PC-9 (cell line): ENCODE data around the gene ASPDH. TPM values are rescaled to one million over a fixed set of nuclear protein-coding genes. Genes with fewer than 3 reads are reported as not detected.

Experiments
- BruUV-seq: library from RNA; stranded (reverse); fragments of 400-500 nt; replicated peaks from 2 replicates; lab custom pipeline; 2021; lab: Mats Ljungman, UMichigan
- CTCF ChIA-PET: fragments of 300-600 bp; sonication (Branson Sonifier 250); formaldehyde crosslinking; loops from one replicate; lab custom pipeline; 2022; ENCODE audit warnings: antibody characterized with exemption; lab: Charles Lee
- POLR2A ChIA-PET: fragments of 300-600 bp; sonication (Branson Sonifier 250); formaldehyde crosslinking; loops from one replicate; lab custom pipeline; 2022; ENCODE audit warnings: antibody characterized with exemption; ENCODE audit not compliant: unreplicated experiment; lab: Charles Lee
- DNase-seq, 2 experiments: peaks; one replicate each; pipeline versions ENCODE4 v3.0.0 to v3.0.0-alpha.2; 2015 to 2022; ENCODE audit warnings: mixed read lengths in 1 of 2
- H2AFZ ChIP-seq: fragments of 200-600 bp; sonication (generic); 2 replicates; pipeline ENCODE4 v1.8.1; 2017; ENCODE audit warnings: antibody characterized with exemption
- H3F3A ChIP-seq: fragments of 200-600 bp; sonication (generic); 2 replicates; pipeline ENCODE4 v1.8.1; 2017; ENCODE audit warnings: antibody characterized with exemption, mild to moderate bottlenecking, low read depth; ENCODE audit not compliant: insufficient read depth
- H3K27ac ChIP-seq: fragments of 200-600 bp; sonication (generic); 2 replicates; pipeline ENCODE4 v1.6.1; 2016; ENCODE audit warnings: mixed run types
- H3K27me3 ChIP-seq: fragments of 200-600 bp; sonication (generic); 2 replicates; pipeline ENCODE4 v1.6.1; 2016; ENCODE audit warnings: low read depth, mixed run types; ENCODE audit not compliant: insufficient read depth
- H3K36me3 ChIP-seq: fragments of 200-600 bp; sonication (generic); 2 replicates; pipeline ENCODE4 v1.6.1; 2016; ENCODE audit warnings: low read depth, mixed run types
- H3K4me1 ChIP-seq: fragments of 200-600 bp; sonication (generic); replicated peaks from 2 replicates; pipeline ENCODE4 v1.6.1; 2016; ENCODE audit warnings: mixed run types; ENCODE audit not compliant: insufficient read depth
- H3K4me2 ChIP-seq: fragments of 200-600 bp; sonication (generic); 2 replicates; pipeline ENCODE4 v1.6.1; 2017; ENCODE audit warnings: mixed run types
- H3K4me3 ChIP-seq: fragments of 200-600 bp; sonication (generic); 2 replicates; pipeline ENCODE4 v1.6.1; 2016; ENCODE audit warnings: mixed run types
- H3K79me2 ChIP-seq: fragments of 200-600 bp; sonication (generic); 2 replicates; pipeline ENCODE4 v1.6.1; 2017; ENCODE audit warnings: low read depth, mixed run types
- H3K9me2 ChIP-seq: fragments of 200-600 bp; sonication (generic); 2 replicates; pipeline ENCODE4 v1.8.1; 2017; ENCODE audit warnings: mild to moderate bottlenecking; ENCODE audit not compliant: insufficient read depth
- H3K9me3 ChIP-seq: fragments of 200-600 bp; sonication (generic); 2 replicates; pipeline ENCODE4 v1.8.1; 2016; ENCODE audit warnings: low read depth; ENCODE audit not compliant: insufficient read depth
- H4K20me1 ChIP-seq: fragments of 200-600 bp; sonication (generic); 2 replicates; pipeline ENCODE4 v1.8.1; 2017; ENCODE audit not compliant: insufficient read depth
- CTCF ChIP-seq: fragments of 200-600 bp; sonication (generic); conservative IDR thresholded peaks from 2 replicates; pipeline ENCODE4 v1.6.1; 2017; ENCODE audit warnings: mixed run types, antibody characterized with exemption, mild to moderate bottlenecking, moderate library complexity
- EZH2 ChIP-seq: fragments of 200-600 bp; sonication (generic); IDR thresholded peaks from 2 replicates; pipeline ENCODE4 v1.8.0; 2017; ENCODE audit warnings: antibody characterized with exemption, low read depth
- intact Hi-C: fragments of 100-400 bp; cut with micrococcal nuclease; formaldehyde crosslinking; loops from one replicate; pipeline ENCODE4 v1.10.0; 2022; ENCODE audit not compliant: unreplicated experiment
- total RNA-seq: library from RNA; stranded (reverse); gene quantifications from 2 replicates; pipeline ENCODE4 v1.2.3, GENCODE V29; 2021

ASPDH gene
- total RNA-seq, 1 experiment from 2014 or later = not detected

DNA sequence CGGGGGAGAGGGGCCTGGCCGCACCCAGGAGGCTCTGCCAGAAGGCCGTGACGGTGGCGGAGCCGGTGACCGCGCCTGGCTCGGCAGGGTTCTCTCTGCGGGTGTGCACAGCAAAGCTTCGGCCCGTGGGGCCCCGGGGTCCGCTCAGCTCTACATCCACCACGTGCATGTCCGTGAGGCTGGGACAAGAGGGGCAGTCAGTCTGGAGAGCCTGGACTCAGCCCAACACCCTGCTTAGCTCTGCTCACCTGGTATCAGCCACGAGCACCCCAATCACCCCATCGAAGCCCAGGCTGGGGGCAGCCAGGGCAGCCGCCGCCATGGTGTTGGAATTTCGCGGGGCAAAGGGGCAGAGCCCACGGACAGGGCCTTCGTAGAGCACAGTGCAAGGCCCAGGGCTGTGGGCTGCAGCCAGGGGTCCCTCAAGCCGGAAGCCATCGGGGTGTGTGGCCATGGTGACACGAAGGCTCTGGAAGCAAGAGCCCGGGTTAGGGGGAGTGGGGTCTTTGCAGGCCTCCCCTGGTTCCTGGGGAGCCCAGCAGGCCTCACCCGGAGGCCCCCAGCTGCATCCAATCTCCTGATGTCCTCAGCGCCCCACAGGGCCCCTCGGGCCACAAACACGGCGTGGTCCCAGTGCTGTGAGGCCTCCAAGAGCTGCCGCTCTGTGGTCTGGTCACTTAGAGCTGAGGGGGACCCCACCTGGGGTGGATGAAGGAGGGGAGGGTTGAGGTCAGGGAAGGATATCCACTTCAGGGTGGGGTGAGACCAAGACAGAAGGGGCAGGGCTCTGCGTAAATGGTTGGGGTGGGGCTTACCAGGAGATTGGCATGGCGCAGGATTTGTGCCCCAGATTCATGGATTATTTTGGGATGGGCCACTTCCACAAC, 1.4 kb downstream of the ASPDH start:
- H3K4me2 ChIP-seq = peak overlapping the region; percentile 75
- ChIA-PET POLR2A (no interaction called here), CTCF (no interaction called here)
- H4K20me1 ChIP-seq = no peaks in the 10 kb centered on the region
- no peaks in the 10 kb centered on the region; the same call in 1 of the 2 replicates for H3F3A ChIP-seq
- H3K4me3 ChIP-seq = peak overlapping the region; percentile 65
- 0 out of 2 replicates have a peak overlapping the region, but pooled peaks have one; percentile 40 for H3K27ac ChIP-seq
- no peak for DNase-seq
- H3K4me1 ChIP-seq = peaks cover 6% of the 10 kb centered on the region
- intact Hi-C loops = no loop called here
- H3K36me3 ChIP-seq = no peaks in the 10 kb centered on the region
- H3K79me2 ChIP-seq = no peaks in the 10 kb centered on the region
- no peaks in the 10 kb centered on the region for H3K9me3 ChIP-seq
- BruUV-seq = TSS peak; percentile 58
- TF ChIP-seq EZH2 (no peak), CTCF (no peak)
- no peaks in the 10 kb centered on the region for H3K9me2 ChIP-seq
- H3K27me3 ChIP-seq = no peaks in the 10 kb centered on the region
- peak overlapping the region; percentile 85; the same call in 1 of the 2 replicates for H2AFZ ChIP-seq

DNA sequence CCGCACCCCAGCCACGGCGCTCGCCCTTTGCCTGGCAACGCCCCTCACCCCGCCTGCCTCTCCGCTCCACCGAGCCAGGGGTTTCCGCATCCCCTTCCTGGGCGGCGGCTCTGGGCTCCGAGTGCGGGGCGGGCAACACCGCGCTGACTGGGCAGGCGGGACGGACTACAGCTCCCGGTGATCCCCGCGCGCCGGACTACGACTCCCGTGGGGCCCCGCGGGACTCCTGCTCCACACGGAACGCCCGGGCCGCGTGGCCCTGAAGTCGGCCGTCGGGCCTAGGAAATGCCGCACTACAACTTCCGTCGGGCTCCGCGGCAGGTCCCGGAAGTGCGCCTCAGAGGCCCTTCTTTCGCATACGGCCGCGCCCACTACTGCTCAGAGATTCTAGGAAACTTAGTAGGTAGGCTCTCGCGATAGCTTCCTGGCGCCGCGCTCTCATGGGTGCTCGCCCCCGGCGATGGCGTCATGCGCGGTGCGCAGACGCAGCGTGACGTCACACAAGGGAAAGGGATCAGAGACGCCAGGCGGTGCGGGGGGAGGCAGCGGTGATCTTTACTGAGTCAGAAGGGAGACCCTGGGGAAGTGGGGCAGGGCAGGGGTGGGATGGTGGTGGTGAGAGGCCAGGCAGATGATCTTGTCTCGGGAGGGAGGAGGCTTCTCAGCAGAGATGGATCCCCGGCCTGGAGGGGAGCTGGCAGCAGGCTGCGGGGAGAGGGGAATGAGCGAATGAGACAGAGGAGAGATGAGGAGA, 2.5 kb downstream of the ASPDH start, which contains the start of gene JOSD2:
JOSD2 (minus strand) TSS at position 123 of the 754 bp plus-strand sequence. CDS start 760 bp downstream, outside the sequence.
- H3K4me2 ChIP-seq = peak within 1 kb of the TSS; percentile 75
- no peaks in the 10 kb centered on the region for H3K9me3 ChIP-seq
- H3K27ac ChIP-seq = peak within 1 kb of the TSS; percentile 40; the same call in 1 of the 2 replicates
- intact Hi-C loops = loop anchor here (1.0 to 2.0 kb wide), 3 partner anchors 35 to 143 kb away; partner anchors contain the start of genes EMC10, GARIN5A and NR1H2
- BruUV-seq = no TSS peak
- ChIA-PET POLR2A (interaction anchor here (0.5 to 0.7 kb wide), 7 partner anchors 141 to 1895 kb away, joined by 3 to 13 read pairs (median 5); partner anchors contain the start of gene PIH1D1), CTCF (interaction anchor here (0.6 kb wide), 2 partner anchors 45 to 266 kb away, joined by 3 to 8 read pairs; no protein-coding TSS in a partner anchor)
- no peaks in the 10 kb centered on the region for H3K9me2 ChIP-seq
- peaks cover 6% of the 10 kb centered on the region for H3K4me1 ChIP-seq
- H3K4me3 ChIP-seq = peak within 1 kb of the TSS; percentile 65
- TF ChIP-seq CTCF (no peak), EZH2 (no peak)
- no peaks in the 10 kb centered on the region for H3K27me3 ChIP-seq
- H3F3A ChIP-seq = no peaks in the 10 kb centered on the region; the same call in 1 of the 2 replicates
- H2AFZ ChIP-seq = peak within 1 kb of the TSS; percentile 85
- no peaks in the 10 kb centered on the region for H3K36me3 ChIP-seq
- no peaks in the 10 kb centered on the region for H4K20me1 ChIP-seq
- peak; percentile 97 to 99 for DNase-seq
- H3K79me2 ChIP-seq = no peaks in the 10 kb centered on the region

- H3K27ac ChIP-seq = no peak overlapping the region
- peak overlapping the region; percentile 65 for H3K4me3 ChIP-seq
- H3K9me3 ChIP-seq = no peaks in the 10 kb centered on the region
- no peaks in the 10 kb centered on the region for H3K9me2 ChIP-seq
- no peaks in the 10 kb centered on the region for H3K36me3 ChIP-seq
- H3K4me1 ChIP-seq = peaks cover 6% of the 10 kb centered on the region
- intact Hi-C loops = loop anchor here (1.0 to 2.0 kb wide), 3 partner anchors 34 to 142 kb away; partner anchors contain the start of genes EMC10, GARIN5A and NR1H2
- peak overlapping the region; percentile 85 for H2AFZ ChIP-seq
- ChIA-PET POLR2A (interaction anchor here (0.6 to 0.7 kb wide), 5 partner anchors 140 to 1894 kb away, joined by 4 to 13 read pairs (median 5); no protein-coding TSS in a partner anchor), CTCF (interaction anchor here (0.6 kb wide), 1 partner anchor 45 kb away, joined by 3 read pairs; no protein-coding TSS in a partner anchor)
- no peaks in the 10 kb centered on the region; the same call in 1 of the 2 replicates for H3F3A ChIP-seq
- H4K20me1 ChIP-seq = no peaks in the 10 kb centered on the region
- H3K4me2 ChIP-seq = peak overlapping the region; percentile 73
- TF ChIP-seq CTCF (no peak), EZH2 (no peak)
- no peaks in the 10 kb centered on the region for H3K79me2 ChIP-seq
- BruUV-seq = no TSS peak
- peak in 1 of 2 experiments; percentile 50 for DNase-seq
- H3K27me3 ChIP-seq = no peaks in the 10 kb centered on the region
These were observed 3.0 kb downstream of the ASPDH start for GRCh38 chr19:50510700-50511068.
